ENCODE results near the gene TMX3.

DNA sequence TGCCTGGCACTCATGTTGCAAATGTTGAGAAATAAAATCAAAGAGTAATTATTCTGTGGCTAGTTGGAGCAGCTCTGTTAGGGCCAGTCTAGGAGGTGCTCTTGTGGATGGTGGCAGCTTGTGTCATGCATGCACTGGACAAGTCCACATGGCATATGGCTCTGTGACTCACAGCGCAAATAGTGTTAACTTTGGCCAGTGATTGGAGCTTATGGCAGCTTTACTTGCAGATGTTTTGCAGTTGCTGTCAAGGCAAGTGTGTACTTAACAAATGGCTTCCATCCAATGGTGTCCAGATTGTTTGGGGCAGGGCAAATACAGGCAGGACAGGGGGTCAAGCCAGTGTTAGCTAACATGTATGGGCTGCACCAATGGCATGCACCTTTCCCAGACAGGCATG, 26.1 kb upstream of the TMX3 start:
- TF ChIP-seq, protein P1, sequence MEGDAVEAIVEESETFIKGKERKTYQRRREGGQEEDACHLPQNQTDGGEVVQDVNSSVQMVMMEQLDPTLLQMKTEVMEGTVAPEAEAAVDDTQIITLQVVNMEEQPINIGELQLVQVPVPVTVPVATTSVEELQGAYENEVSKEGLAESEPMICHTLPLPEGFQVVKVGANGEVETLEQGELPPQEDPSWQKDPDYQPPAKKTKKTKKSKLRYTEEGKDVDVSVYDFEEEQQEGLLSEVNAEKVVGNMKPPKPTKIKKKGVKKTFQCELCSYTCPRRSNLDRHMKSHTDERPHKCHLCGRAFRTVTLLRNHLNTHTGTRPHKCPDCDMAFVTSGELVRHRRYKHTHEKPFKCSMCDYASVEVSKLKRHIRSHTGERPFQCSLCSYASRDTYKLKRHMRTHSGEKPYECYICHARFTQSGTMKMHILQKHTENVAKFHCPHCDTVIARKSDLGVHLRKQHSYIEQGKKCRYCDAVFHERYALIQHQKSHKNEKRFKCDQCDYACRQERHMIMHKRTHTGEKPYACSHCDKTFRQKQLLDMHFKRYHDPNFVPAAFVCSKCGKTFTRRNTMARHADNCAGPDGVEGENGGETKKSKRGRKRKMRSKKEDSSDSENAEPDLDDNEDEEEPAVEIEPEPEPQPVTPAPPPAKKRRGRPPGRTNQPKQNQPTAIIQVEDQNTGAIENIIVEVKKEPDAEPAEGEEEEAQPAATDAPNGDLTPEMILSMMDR (IDR thresholded peaks at IDR 0.05; ENCODE audit: insufficient read depth, low read depth, low read length): no peak
- no peak for TF ChIP-seq EZH2 (IDR thresholded peaks at IDR 0.05; ENCODE audit: insufficient read depth, low read length)

Data from astrocyte (in vitro differentiated cells and primary cell).